Uterine smooth muscle cell (primary cell): ENCODE results near the gene PPM1E. TPM values are rescaled to one million over a fixed set of nuclear protein-coding genes. Genes with fewer than 3 reads are reported as not detected.

Experiments
- total RNA-seq: library from RNA; depleted of rRNA; stranded (reverse); fragments of >200 nt; gene quantifications from 2 replicates; pipeline ENCODE4 v1.2.3, GENCODE V29; 2014

The PPM1E gene
- total RNA-seq: 0.55 and 1.2 TPM in 2 replicates

GRCh38 chr17:58755577-58756245 is at the start of gene PPM1E:
TSS of gene PPM1E (plus strand) at chr17:58755854.

Other genes starting within 250 kb of the PPM1E start
- 92.0 and 125 TPM in 2 replicates for gene MTMR4, start 241.2 kb upstream of the PPM1E start, total RNA-seq
- under 0.01 and 0.11 TPM in 2 replicates for gene TEX14, start 63.8 kb upstream of the PPM1E start, total RNA-seq
- 25.2 and 33.3 TPM in 2 replicates for gene RAD51C, start 63.3 kb upstream of the PPM1E start, total RNA-seq